ENCODE measurements around the gene MSH4.
"Not testable (repeated sequence)": the region's sequence is repeated elsewhere in the genome, so short reads cannot be mapped to it uniquely, and the experiment has no call there.

Gene MSH4

DNA sequence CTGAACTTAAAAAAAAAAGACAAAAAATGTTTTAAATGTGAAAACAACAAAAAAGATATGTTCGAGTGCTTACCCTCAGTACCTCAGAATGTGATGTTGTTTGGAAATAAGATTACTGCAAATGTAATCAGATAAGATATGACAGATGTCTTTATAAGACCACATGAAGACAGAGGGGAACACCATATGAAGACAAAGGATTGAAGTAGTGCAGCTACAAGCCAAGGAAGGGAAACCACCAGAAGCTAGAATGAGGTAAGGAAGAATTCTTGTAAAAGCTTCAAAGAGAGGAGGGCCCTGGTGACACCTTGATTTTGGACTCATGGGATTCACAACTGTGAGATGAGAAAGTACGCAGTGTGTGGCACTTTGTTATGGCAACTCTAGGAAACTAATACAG, 120.2 kb downstream of the MSH4 start:
- H3K4me2 ChIP-seq (ENCODE audit: low read length) = no peak overlapping the region
- H2AFZ ChIP-seq = no peak overlapping the region
- no peak overlapping the region for H3K4me3 ChIP-seq (ENCODE audit: low read depth, low read length)
- no peak for TF ChIP-seq CTCF (IDR thresholded peaks at IDR 0.05)
- no peak overlapping the region for H3K9ac ChIP-seq
- no peaks in the 10 kb centered on the region for H3K36me3 ChIP-seq (ENCODE audit: control insufficient read depth, insufficient read depth, low read length)
- H3K79me2 ChIP-seq = no peaks in the 10 kb centered on the region
- no peaks in the 10 kb centered on the region for H3K27me3 ChIP-seq (ENCODE audit: control insufficient read depth, insufficient read depth, low read length)
- H3K4me1 ChIP-seq = no peaks in the 10 kb centered on the region
- no peaks in the 10 kb centered on the region for H3K9me3 ChIP-seq (ENCODE audit: control insufficient read depth, low read length)
- H3K27ac ChIP-seq = no peak overlapping the region

- no peaks in the 10 kb centered on the region for H3K27me3 ChIP-seq (ENCODE audit: control insufficient read depth, insufficient read depth, low read length)
- H3K27ac ChIP-seq = no peak overlapping the region
- no peak overlapping the region for H2AFZ ChIP-seq
- H3K4me1 ChIP-seq = no peaks in the 10 kb centered on the region
- H3K36me3 ChIP-seq (ENCODE audit: control insufficient read depth, insufficient read depth, low read length) = no peaks in the 10 kb centered on the region
- H3K4me2 ChIP-seq (ENCODE audit: low read length) = no peak overlapping the region
- H3K4me3 ChIP-seq (ENCODE audit: low read depth, low read length) = no peak overlapping the region
- H3K9ac ChIP-seq = no peak overlapping the region
- H3K9me3 ChIP-seq (ENCODE audit: control insufficient read depth, low read length) = no peaks in the 10 kb centered on the region
- no peak for TF ChIP-seq CTCF (IDR thresholded peaks at IDR 0.05)
- H3K79me2 ChIP-seq = no peaks in the 10 kb centered on the region
Measured at GRCh38 chr1:75922698-75923097, 126.0 kb downstream of the MSH4 start.

- Histone ChIP-seq H3K4me1 (no peaks in the 10 kb centered on the region), H2AFZ (no peak within 1 kb of the TSS), H3K27me3 (ENCODE audit: control insufficient read depth, insufficient read depth, low read length) (no peaks in the 10 kb centered on the region), H3K4me3 (ENCODE audit: low read depth, low read length) (no peak within 1 kb of the TSS), H3K79me2 (no peaks in the 10 kb centered on the region), H3K9me3 (ENCODE audit: control insufficient read depth, low read length) (no peaks in the 10 kb centered on the region), H3K4me2 (ENCODE audit: low read length) (no peak within 1 kb of the TSS), H3K27ac (no peak within 1 kb of the TSS), H3K36me3 (ENCODE audit: control insufficient read depth, insufficient read depth, low read length) (no peaks in the 10 kb centered on the region), H3K9ac (no peak within 1 kb of the TSS)
- TF ChIP-seq CTCF (IDR thresholded peaks at IDR 0.05) = no peak
Measured at GRCh38 chr1:75932304-75932703, 135.6 kb downstream of the MSH4 start, which contains the start of gene ASB17. TSS of gene ASB17 (minus strand) at chr1:75932404. CDS start at chr1:75932291, 113 bp downstream.

- Histone ChIP-seq H3K79me2 (no peaks in the 10 kb centered on the region), H3K36me3 (ENCODE audit: control insufficient read depth, insufficient read depth, low read length) (no peaks in the 10 kb centered on the region), H3K4me2 (ENCODE audit: low read length) (no peak overlapping the region), H2AFZ (no peak overlapping the region), H3K4me1 (no peaks in the 10 kb centered on the region), H3K9ac (no peak overlapping the region), H3K27me3 (ENCODE audit: control insufficient read depth, insufficient read depth, low read length) (no peaks in the 10 kb centered on the region), H3K4me3 (ENCODE audit: low read depth, low read length) (no peak overlapping the region), H3K9me3 (ENCODE audit: control insufficient read depth, low read length) (no peaks in the 10 kb centered on the region), H3K27ac (no peak overlapping the region)
- TF ChIP-seq CTCF (IDR thresholded peaks at IDR 0.05) = no peak
Measured at GRCh38 chr1:75937034-75937433, 140.4 kb downstream of the MSH4 start.

DNA sequence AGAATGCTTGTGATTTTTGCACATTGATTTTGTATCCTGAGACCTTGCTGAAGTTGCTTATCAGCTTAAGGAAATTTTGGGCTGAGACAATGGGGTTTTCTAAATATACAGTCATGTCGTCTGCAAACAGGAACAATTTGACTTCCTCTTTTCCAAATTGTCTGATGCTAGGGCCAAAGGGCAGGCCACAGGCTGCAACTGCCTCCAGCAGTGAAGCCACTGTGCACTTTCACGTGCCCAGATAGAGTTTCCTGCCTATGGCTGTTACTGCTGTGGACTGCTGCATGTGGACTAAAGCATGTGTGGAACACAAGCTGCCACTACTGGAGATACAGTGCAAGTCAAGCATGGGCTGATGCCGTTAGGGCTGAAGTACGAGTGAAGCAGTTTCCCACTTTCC, 146.4 kb downstream of the MSH4 start:
- H3K4me2 ChIP-seq (ENCODE audit: low read length); H2AFZ ChIP-seq; H3K4me3 ChIP-seq (ENCODE audit: low read depth, low read length); H3K9ac ChIP-seq; H3K36me3 ChIP-seq (ENCODE audit: control insufficient read depth, insufficient read depth, low read length); H3K79me2 ChIP-seq; H3K27me3 ChIP-seq (ENCODE audit: control insufficient read depth, insufficient read depth, low read length); H3K9me3 ChIP-seq (ENCODE audit: control insufficient read depth, low read length); H3K27ac ChIP-seq; H3K4me1 ChIP-seq: not testable (repeated sequence)
